ENCODE results near the gene UNC45B. TPM values are rescaled to one million over a fixed set of nuclear protein-coding genes. Genes with fewer than 3 reads are reported as not detected.
A peak's percentile ranks its signal among the peaks of the same experiment; 100 is the strongest.
"Not testable (repeated sequence)": the region's sequence is repeated elsewhere in the genome, so short reads cannot be mapped to it uniquely, and the experiment has no call there.

The UNC45B gene
- total RNA-seq, 2 experiments from 2014 or later: not detected

- peaks cover 10% of the 10 kb centered on the region for H3K4me1 Mint-ChIP-seq (ENCODE audit: low read depth)
- ChIA-PET CTCF (interaction anchor here (1.3 kb wide), 1 partner anchor 601 kb away, joined by 3 read pairs; no protein-coding TSS in a partner anchor), POLR2A (no interaction called here)
- H3K27me3 Mint-ChIP-seq (ENCODE audit: low read depth): no peaks in the 10 kb centered on the region
- H3K9me3 Mint-ChIP-seq (ENCODE audit: insufficient read depth): no peaks in the 10 kb centered on the region
- peaks cover 2% of the 10 kb centered on the region for H3K36me3 Mint-ChIP-seq (ENCODE audit: low read depth)
- DNase-seq (no peak), ATAC-seq (no peak)
- H3K4me3 Mint-ChIP-seq: no peak overlapping the region
- H3K27ac Mint-ChIP-seq: peak overlapping the region; percentile 61
Measured at GRCh38 chr17:35146214-35146833, 1.3 kb upstream of the UNC45B start.

GRCh38 chr17:35148144-35148543 lies 527 bp downstream of the UNC45B start:
- H3K36me3 Mint-ChIP-seq (ENCODE audit: low read depth): no peaks in the 10 kb centered on the region
- CTCF ChIA-PET: interaction anchor here (1.5 kb wide), 1 partner anchor 28 kb away, joined by 3 read pairs; no protein-coding TSS in a partner anchor

GRCh38 chr17:35149941-35150340 lies 2.3 kb downstream of the UNC45B start:
- H3K36me3 Mint-ChIP-seq (ENCODE audit: low read depth): no peaks in the 10 kb centered on the region
- CTCF ChIA-PET: no interaction called here

More at GRCh38 chr17:35148144-35148543, 527 bp downstream of the UNC45B start:
- H3K27ac Mint-ChIP-seq: no peak overlapping the region
- POLR2A ChIA-PET: interaction anchor here (1.1 to 1.2 kb wide), 3 partner anchors 13 to 95 kb away, joined by 3 read pairs; partner anchors contain the start of gene SLFN5
- ATAC-seq (no peak), DNase-seq (no peak)
- H3K9me3 Mint-ChIP-seq (ENCODE audit: insufficient read depth): no peaks in the 10 kb centered on the region
- peaks cover 4% of the 10 kb centered on the region for H3K4me1 Mint-ChIP-seq (ENCODE audit: low read depth)
- H3K27me3 Mint-ChIP-seq (ENCODE audit: low read depth): no peaks in the 10 kb centered on the region
- no peak overlapping the region for H3K4me3 Mint-ChIP-seq

GRCh38 chr17:35151080-35151479 lies 3.5 kb downstream of the UNC45B start:
- H3K27ac Mint-ChIP-seq; H3K36me3 Mint-ChIP-seq (ENCODE audit: low read depth); ATAC-seq; H3K27me3 Mint-ChIP-seq (ENCODE audit: low read depth); POLR2A ChIA-PET; H3K9me3 Mint-ChIP-seq (ENCODE audit: insufficient read depth); H3K4me1 Mint-ChIP-seq (ENCODE audit: low read depth); H3K4me3 Mint-ChIP-seq; DNase-seq; CTCF ChIA-PET: not testable (repeated sequence)

More at GRCh38 chr17:35149941-35150340, 2.3 kb downstream of the UNC45B start:
- H3K4me1 Mint-ChIP-seq (ENCODE audit: low read depth): no peaks in the 10 kb centered on the region
- peaks cover 4% of the 10 kb centered on the region for H3K27me3 Mint-ChIP-seq (ENCODE audit: low read depth)
- H3K4me3 Mint-ChIP-seq: no peak overlapping the region
- POLR2A ChIA-PET: no interaction called here
- DNase-seq (no peak), ATAC-seq (no peak)
- no peaks in the 10 kb centered on the region for H3K9me3 Mint-ChIP-seq (ENCODE audit: insufficient read depth)
- no peak overlapping the region for H3K27ac Mint-ChIP-seq

- Mint-ChIP-seq H3K27me3 (ENCODE audit: low read depth) (peaks cover 5% of the 10 kb centered on the region), H3K4me1 (ENCODE audit: low read depth) (no peaks in the 10 kb centered on the region), H3K27ac (no peak overlapping the region), H3K4me3 (no peak overlapping the region), H3K9me3 (ENCODE audit: insufficient read depth) (no peaks in the 10 kb centered on the region), H3K36me3 (ENCODE audit: low read depth) (no peaks in the 10 kb centered on the region)
- ChIA-PET POLR2A (interaction anchor here (1.0 kb wide), 1 partner anchor 12 kb away, joined by 3 read pairs; no protein-coding TSS in a partner anchor), CTCF (no interaction called here)
- no peak for DNase-seq
- no peak for ATAC-seq
Measured at GRCh38 chr17:35152421-35153140, 5.0 kb downstream of the UNC45B start.

- DNase-seq (no peak), ATAC-seq (no peak)
- Mint-ChIP-seq H3K27me3 (ENCODE audit: low read depth) (peaks cover 5% of the 10 kb centered on the region), H3K4me3 (no peak overlapping the region), H3K4me1 (ENCODE audit: low read depth) (peaks cover 6% of the 10 kb centered on the region), H3K36me3 (ENCODE audit: low read depth) (no peaks in the 10 kb centered on the region), H3K9me3 (ENCODE audit: insufficient read depth) (no peaks in the 10 kb centered on the region), H3K27ac (no peak overlapping the region)
- CTCF ChIA-PET: no interaction called here
- POLR2A ChIA-PET: no interaction called here
Measured at GRCh38 chr17:35154196-35155165, 6.9 kb downstream of the UNC45B start.

GRCh38 chr17:35155246-35155645 lies 7.6 kb downstream of the UNC45B start:
- DNase-seq (no peak), ATAC-seq (no peak)
- Mint-ChIP-seq H3K27me3 (ENCODE audit: low read depth) (peaks cover 5% of the 10 kb centered on the region), H3K36me3 (ENCODE audit: low read depth) (no peaks in the 10 kb centered on the region), H3K4me1 (ENCODE audit: low read depth) (peaks cover 14% of the 10 kb centered on the region), H3K4me3 (no peak overlapping the region), H3K9me3 (ENCODE audit: insufficient read depth) (no peaks in the 10 kb centered on the region), H3K27ac (no peak overlapping the region)
- POLR2A ChIA-PET: no interaction called here
- CTCF ChIA-PET: no interaction called here

- DNase-seq: no peak
- ChIA-PET POLR2A (interaction anchor here (1.1 to 1.8 kb wide), 2 partner anchors 54 to 83 kb away, joined by 3 to 7 read pairs; partner anchors contain the start of gene SLFN5), CTCF (interaction anchor here (1.0 kb wide), 1 partner anchor 153 kb away, joined by 3 read pairs; no protein-coding TSS in a partner anchor)
- no peak for ATAC-seq
- H3K4me3 Mint-ChIP-seq: no peak overlapping the region
- H3K36me3 Mint-ChIP-seq (ENCODE audit: low read depth): peaks cover 7% of the 10 kb centered on the region
- H3K27ac Mint-ChIP-seq: peak overlapping the region; percentile 6
- H3K4me1 Mint-ChIP-seq (ENCODE audit: low read depth): peaks cover 46% of the 10 kb centered on the region
- peaks cover 2% of the 10 kb centered on the region for H3K27me3 Mint-ChIP-seq (ENCODE audit: low read depth)
- H3K9me3 Mint-ChIP-seq (ENCODE audit: insufficient read depth): no peaks in the 10 kb centered on the region
Measured at GRCh38 chr17:35159940-35160339, 12.3 kb downstream of the UNC45B start.

- ATAC-seq (peak; percentile 45), DNase-seq (peak; percentile 44)
- H3K4me1 Mint-ChIP-seq (ENCODE audit: low read depth): peaks cover 51% of the 10 kb centered on the region
- ChIA-PET CTCF (interaction anchor here (0.6 to 1.3 kb wide), 8 partner anchors 10 to 373 kb away, joined by 3 to 4 read pairs (median 3); no protein-coding TSS in a partner anchor), POLR2A (interaction anchor here (1.0 to 1.8 kb wide), 4 partner anchors 13 to 82 kb away, joined by 3 to 7 read pairs (median 3); partner anchors contain the start of genes SLFN5 and UNC45B)
- H3K27me3 Mint-ChIP-seq (ENCODE audit: low read depth): no peaks in the 10 kb centered on the region
- H3K36me3 Mint-ChIP-seq (ENCODE audit: low read depth): peaks cover 7% of the 10 kb centered on the region
- H3K9me3 Mint-ChIP-seq (ENCODE audit: insufficient read depth): no peaks in the 10 kb centered on the region
- peak overlapping the region; percentile 82 for H3K27ac Mint-ChIP-seq
- peak overlapping the region; percentile 16 for H3K4me3 Mint-ChIP-seq
Measured at GRCh38 chr17:35160354-35161201, 13.0 kb downstream of the UNC45B start.

GRCh38 chr17:35161281-35161761 lies 13.7 kb downstream of the UNC45B start:
- Mint-ChIP-seq H3K4me1 (ENCODE audit: low read depth) (peaks cover 51% of the 10 kb centered on the region), H3K27me3 (ENCODE audit: low read depth) (no peaks in the 10 kb centered on the region), H3K36me3 (ENCODE audit: low read depth) (peaks cover 7% of the 10 kb centered on the region), H3K4me3 (peak overlapping the region; percentile 16), H3K9me3 (ENCODE audit: insufficient read depth) (no peaks in the 10 kb centered on the region), H3K27ac (peak overlapping the region; percentile 82)
- ATAC-seq (peak; percentile 69), DNase-seq (peak; percentile 44)
- ChIA-PET POLR2A (interaction anchor here (0.6 to 1.8 kb wide), 5 partner anchors 13 to 125 kb away, joined by 3 to 7 read pairs (median 3); partner anchors contain the start of genes SLFN5 and UNC45B), CTCF (interaction anchor here (0.6 to 1.3 kb wide), 9 partner anchors 17 to 372 kb away, joined by 3 to 4 read pairs (median 3); partner anchors contain the start of gene NLE1)

Measured in activated CD8-positive, alpha-beta T cell treated with anti-CD3 and anti-CD28 coated beads, Interleukin-2, amount 10 ng/mL, durations not matched to agents 7 days and 5 days (primary cell).